Endothelial cell of umbilical vein (primary cell): Measurements from ENCODE around the gene MORN5. TPM values are rescaled to one million over a fixed set of nuclear protein-coding genes. Genes with fewer than 3 reads are reported as not detected.

Experiments used
- BruUV-seq: library from RNA; stranded (reverse); fragments of 400-500 nt; replicated peaks from 2 replicates; lab custom pipeline; 2021; lab: Mats Ljungman, UMichigan
- CTCF ChIA-PET: fragments of 300-600, 350-600 bp; sonication (Branson Sonifier 250); formaldehyde crosslinking; loops from one replicate; lab custom pipeline; 2021; ENCODE audit warnings: antibody characterized with exemption, inconsistent platforms; lab: Charles Lee
- POLR2A ChIA-PET: fragments of 300-600, 350-600 bp; sonication (Branson Sonifier 250); formaldehyde crosslinking; loops from one replicate; lab custom pipeline; 2021; ENCODE audit warnings: antibody characterized with exemption, inconsistent platforms; lab: Charles Lee
- DNase-seq: peaks from one replicate; pipeline ENCODE4 v3.0.0-alpha.2; 2011; ENCODE audit warnings: low read depth, low spot score
- FAIRE-seq: peaks from 2 replicates; lab custom pipeline; 2011; peaks lifted over from hg19 to GRCh38; lab: Jason Lieb, UNC
- H2AFZ ChIP-seq: 2 replicates; pipeline ENCODE4 v1.6.0; 2012; ENCODE audit warnings: low read depth, low read length, control low read depth, inconsistent platforms
- H3K27ac ChIP-seq: 2 replicates; pipeline ENCODE4 v1.5.1; 2011; ENCODE audit warnings: low read depth, mild to moderate bottlenecking, control low read depth, low read length, moderate library complexity; ENCODE audit not compliant: insufficient read depth
- H3K27me3 ChIP-seq, 2 experiments: 2 replicates each; pipeline versions ENCODE4 v1.6.0 to v1.6.1; 2011; ENCODE audit warnings: low read length in 2 of 2, mixed read lengths in 1 of 2; ENCODE audit not compliant: control insufficient read depth in 2 of 2, insufficient read depth in 2 of 2
- H3K36me3 ChIP-seq, 2 experiments: 2 replicates in 1 of 2; 3 replicates in 1 of 2; pipeline ENCODE4 v1.5.1; 2011; ENCODE audit warnings: low read length in 2 of 2, mild to moderate bottlenecking in 1 of 2, moderate library complexity in 1 of 2; ENCODE audit not compliant: control insufficient read depth in 2 of 2, insufficient read depth in 2 of 2; ENCODE audit errors: extremely low read depth in 1 of 2
- H3K4me1 ChIP-seq: 3 replicates; pipeline ENCODE4 v1.5.1; 2011; ENCODE audit warnings: mild to moderate bottlenecking, low read length; ENCODE audit not compliant: control insufficient read depth, insufficient read depth; ENCODE audit errors: extremely low read depth
- H3K4me2 ChIP-seq: 2 replicates; pipeline ENCODE4 v1.6.1; 2011; ENCODE audit warnings: low read length, control low read depth, mixed read lengths; ENCODE audit not compliant: insufficient read depth
- H3K4me3 ChIP-seq, 3 experiments: fragments of 200-600 bp in 1 of 3; sonication (generic), shearing (Covaris generic) in 1 of 3; replicated peaks in 1 of 3; 2 replicates each; pipeline ENCODE4 v1.5.1; 2011 to 2016; ENCODE audit warnings: control low read depth in 3 of 3, low read length in 3 of 3, mild to moderate bottlenecking in 2 of 3, inconsistent platforms in 1 of 3, low read depth in 1 of 3, moderate library complexity in 1 of 3; ENCODE audit not compliant: insufficient read depth in 1 of 3
- H3K79me2 ChIP-seq: 2 replicates; pipeline ENCODE4 v1.6.0; 2012; ENCODE audit warnings: low read length, inconsistent platforms; ENCODE audit not compliant: control insufficient read depth, insufficient read depth
- H3K9ac ChIP-seq: replicated peaks from 2 replicates; pipeline ENCODE3; 2011; ENCODE audit warnings: low read length, control low read depth; ENCODE audit not compliant: insufficient read depth; ENCODE audit errors: extremely low read depth
- H3K9me1 ChIP-seq: replicated peaks from 3 replicates; pipeline ENCODE4 v1.6.0; 2011; ENCODE audit warnings: mild to moderate bottlenecking, low read length; ENCODE audit not compliant: control insufficient read depth, insufficient read depth; ENCODE audit errors: extremely low read depth
- H3K9me3 ChIP-seq: replicated peaks from 2 replicates; pipeline ENCODE4 v1.5.1; 2012; ENCODE audit warnings: low read length, inconsistent platforms; ENCODE audit not compliant: control insufficient read depth, insufficient read depth
- H4K20me1 ChIP-seq: replicated peaks from 2 replicates; pipeline ENCODE3; 2011; ENCODE audit warnings: mild to moderate bottlenecking, low read length; ENCODE audit not compliant: control insufficient read depth, insufficient read depth; ENCODE audit errors: extremely low read depth
- EZH2 ChIP-seq: IDR thresholded peaks from 2 replicates; pipeline ENCODE4 v1.6.1; 2012; ENCODE audit warnings: borderline replicate concordance, low read depth, mild to moderate bottlenecking, moderate library complexity, low read length, inconsistent platforms; ENCODE audit not compliant: severe bottlenecking
- FOS ChIP-seq: IDR thresholded peaks from 2 replicates; pipeline ENCODE4 v1.6.1; 2011; ENCODE audit warnings: mild to moderate bottlenecking, low read length, moderate library complexity, borderline replicate concordance; ENCODE audit not compliant: insufficient read depth
- GATA2 ChIP-seq: IDR thresholded peaks from 2 replicates; pipeline ENCODE4 v1.7.0; 2011; ENCODE audit warnings: low read depth, mild to moderate bottlenecking, moderate library complexity, mixed read lengths, low read length; ENCODE audit not compliant: insufficient read length, insufficient read depth
- JUN ChIP-seq: IDR thresholded peaks from 2 replicates; pipeline ENCODE4 v1.6.1; 2011; ENCODE audit warnings: borderline replicate concordance, low read depth; ENCODE audit not compliant: insufficient read length, insufficient read depth
- MYC ChIP-seq: IDR thresholded peaks from one replicate; pipeline ENCODE4 v1.6.1; 2011; ENCODE audit warnings: mild to moderate bottlenecking, low read depth, low read length
- POLR2A ChIP-seq: IDR thresholded peaks from 2 replicates; pipeline ENCODE4 v1.6.1; 2012; ENCODE audit warnings: low read depth, mild to moderate bottlenecking, control low read depth, low read length
- POLR2AphosphoS5 ChIP-seq: IDR thresholded peaks from 2 replicates; pipeline ENCODE4 v1.6.1; 2012; ENCODE audit warnings: low read depth, mild to moderate bottlenecking, control low read depth, low read length, moderate library complexity; ENCODE audit not compliant: insufficient read depth
- dilution Hi-C: fragments of 300-500 bp; cut with MboI; formaldehyde crosslinking; loops from one replicate; pipeline ENCODE4 v1.15.0; 2019; ENCODE audit warnings: low sequenced_read_pairs; ENCODE audit not compliant: extremely low pct_ligation_motif_present
- intact Hi-C: fragments of 100-400 bp; cut with micrococcal nuclease; formaldehyde crosslinking; loops from one replicate; pipeline ENCODE4 v1.10.0; 2022
- polyA plus RNA-seq, 4 experiments: library from polyadenylated mRNA; depleted of rRNA in 3 of 4; stranded (reverse) in 3 of 4; unstranded in 1 of 4; fragments of >200 nt; gene quantifications; 2 replicates each; pipeline versions ENCODE4 v1.2.1 to v1.2.3, GENCODE V29; 2011 to 2012; ENCODE audit warnings: missing spikeins in 1 of 4
- total RNA-seq: library from RNA; stranded (reverse); gene quantifications from 2 replicates; pipeline ENCODE4 v1.2.3, GENCODE V29; 2021
- TF ChIP-seq, protein P1 (sequence below): IDR thresholded peaks from 2 replicates; pipeline ENCODE4 v1.6.1; 2011; ENCODE audit not compliant: insufficient read depth, insufficient read length
- TF ChIP-seq, protein P2 (sequence below), 2 donors: IDR thresholded peaks; 1 replicate in 1 of 2; 2 replicates in 1 of 2; pipeline ENCODE4 v1.5.1; 2011; ENCODE audit warnings: low read length in 2 of 2, mild to moderate bottlenecking in 2 of 2, moderate library complexity in 2 of 2, control low read depth in 1 of 2, inconsistent platforms in 1 of 2, low read depth in 1 of 2; ENCODE audit not compliant: insufficient read depth in 1 of 2; ENCODE audit errors: extremely low read depth in 1 of 2

Gene MORN5
- total and polyA plus RNA-seq, 2 donors (not counting 3 experiments of a cell fraction or from before 2014, with no cell fraction given) = not detected

DNA sequence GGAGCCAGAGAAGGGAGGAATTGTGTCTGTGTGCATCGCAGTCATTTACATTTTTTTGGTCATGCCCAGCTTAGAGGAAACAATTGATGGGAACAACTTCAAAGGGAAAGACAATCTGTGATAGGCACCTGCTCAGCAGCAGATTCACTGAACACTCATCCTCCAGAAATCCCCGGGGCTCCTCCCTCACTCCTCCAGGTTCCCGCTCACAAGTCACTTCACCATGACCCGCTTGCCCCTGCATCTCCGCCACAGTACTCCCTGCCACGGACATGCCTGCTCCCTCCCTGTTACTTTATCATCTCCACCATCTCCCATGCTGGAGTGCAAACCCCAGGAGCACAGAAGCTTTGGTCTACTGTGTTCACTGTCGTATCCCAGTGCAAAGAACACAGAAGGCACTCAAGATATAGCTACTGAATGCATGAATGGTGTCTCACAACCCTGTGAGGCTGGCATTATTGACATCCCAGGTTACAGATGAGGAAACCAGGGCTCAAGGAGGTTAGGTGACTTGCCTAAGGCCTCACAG lies 52.8 kb downstream of the MORN5 start:
- TF ChIP-seq FOS = no peak
- FAIRE-seq = no peak
- POLR2A ChIA-PET = no interaction called here
- no peak overlapping the region for H2AFZ ChIP-seq
- no TSS peak for BruUV-seq
- intact Hi-C loops = no loop called here
- H3K79me2 ChIP-seq = no peaks in the 10 kb centered on the region
- H3K9ac ChIP-seq = no peak overlapping the region
- dilution Hi-C loops = no loop called here
- no peak overlapping the region for H3K27ac ChIP-seq
- CTCF ChIA-PET = no interaction called here
- peaks cover 0 to 25% of the 10 kb centered on the region in 2 experiments for H3K27me3 ChIP-seq
- H3K9me1 ChIP-seq = no peaks in the 10 kb centered on the region
- no peak overlapping the region for H3K4me2 ChIP-seq
- no peaks in the 10 kb centered on the region for H3K9me3 ChIP-seq
- H3K4me3 ChIP-seq = no peak overlapping the region
- DNase-seq = no peak
- H3K4me1 ChIP-seq = no peaks in the 10 kb centered on the region
- H3K36me3 ChIP-seq = no peaks in the 10 kb centered on the region
- H4K20me1 ChIP-seq = no peaks in the 10 kb centered on the region

DNA sequence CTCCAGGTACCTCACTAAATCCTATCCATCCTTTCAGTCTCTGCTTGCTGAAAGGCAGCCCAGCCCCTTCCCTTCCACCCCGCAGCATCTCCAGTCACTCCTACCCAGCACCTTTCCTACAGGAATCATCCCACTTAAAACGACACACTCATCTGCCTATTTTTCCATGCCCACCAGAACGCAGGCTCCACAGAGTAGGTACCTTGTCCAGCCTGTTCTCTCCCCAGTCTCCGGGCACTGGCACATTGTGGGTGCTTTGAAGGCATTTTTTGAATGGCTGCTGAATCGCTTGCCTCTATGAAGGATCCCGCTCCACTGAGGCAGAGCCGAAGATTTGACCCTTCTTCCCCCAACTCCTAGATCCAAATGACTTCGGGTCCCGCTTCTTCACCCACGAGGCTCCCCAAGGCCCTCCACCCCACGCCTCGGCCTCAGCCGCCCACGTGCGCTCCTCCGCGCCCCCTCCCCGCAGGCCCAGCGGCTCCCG lies 53.4 kb downstream of the MORN5 start:
- intact Hi-C loops = no loop called here
- H3K27ac ChIP-seq = no peak overlapping the region
- no peaks in the 10 kb centered on the region for H3K79me2 ChIP-seq
- H3K27me3 ChIP-seq = peaks cover 0 to 29% of the 10 kb centered on the region in 2 experiments
- H3K4me3 ChIP-seq = no peak overlapping the region
- dilution Hi-C loops = no loop called here
- no peak overlapping the region for H2AFZ ChIP-seq
- H3K9ac ChIP-seq = no peak overlapping the region
- DNase-seq (no peak), FAIRE-seq (no peak)
- H3K36me3 ChIP-seq = no peaks in the 10 kb centered on the region
- H3K4me1 ChIP-seq = no peaks in the 10 kb centered on the region
- ChIA-PET CTCF (no interaction called here), POLR2A (no interaction called here)
- H3K9me3 ChIP-seq = no peaks in the 10 kb centered on the region
- no peaks in the 10 kb centered on the region for H4K20me1 ChIP-seq
- no TSS peak for BruUV-seq
- no peaks in the 10 kb centered on the region for H3K9me1 ChIP-seq
- TF ChIP-seq, protein P1, sequence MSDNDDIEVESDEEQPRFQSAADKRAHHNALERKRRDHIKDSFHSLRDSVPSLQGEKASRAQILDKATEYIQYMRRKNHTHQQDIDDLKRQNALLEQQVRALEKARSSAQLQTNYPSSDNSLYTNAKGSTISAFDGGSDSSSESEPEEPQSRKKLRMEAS = no peak
- TF ChIP-seq POLR2A (no peak), MYC (no peak), EZH2 (no peak), JUN (no peak), GATA2 (no peak), POLR2AphosphoS5 (no peak), FOS (no peak)
- TF ChIP-seq, protein P2, sequence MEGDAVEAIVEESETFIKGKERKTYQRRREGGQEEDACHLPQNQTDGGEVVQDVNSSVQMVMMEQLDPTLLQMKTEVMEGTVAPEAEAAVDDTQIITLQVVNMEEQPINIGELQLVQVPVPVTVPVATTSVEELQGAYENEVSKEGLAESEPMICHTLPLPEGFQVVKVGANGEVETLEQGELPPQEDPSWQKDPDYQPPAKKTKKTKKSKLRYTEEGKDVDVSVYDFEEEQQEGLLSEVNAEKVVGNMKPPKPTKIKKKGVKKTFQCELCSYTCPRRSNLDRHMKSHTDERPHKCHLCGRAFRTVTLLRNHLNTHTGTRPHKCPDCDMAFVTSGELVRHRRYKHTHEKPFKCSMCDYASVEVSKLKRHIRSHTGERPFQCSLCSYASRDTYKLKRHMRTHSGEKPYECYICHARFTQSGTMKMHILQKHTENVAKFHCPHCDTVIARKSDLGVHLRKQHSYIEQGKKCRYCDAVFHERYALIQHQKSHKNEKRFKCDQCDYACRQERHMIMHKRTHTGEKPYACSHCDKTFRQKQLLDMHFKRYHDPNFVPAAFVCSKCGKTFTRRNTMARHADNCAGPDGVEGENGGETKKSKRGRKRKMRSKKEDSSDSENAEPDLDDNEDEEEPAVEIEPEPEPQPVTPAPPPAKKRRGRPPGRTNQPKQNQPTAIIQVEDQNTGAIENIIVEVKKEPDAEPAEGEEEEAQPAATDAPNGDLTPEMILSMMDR (IDR thresholded peaks at IDR 0.05; ENCODE audit: extremely low read depth in 1 of 2, insufficient read depth in 1 of 2, low read depth in 1 of 2, low read length in 2 of 2) = no peak
- no peak overlapping the region for H3K4me2 ChIP-seq
